ENCODE measurements around the gene OSBPL5. TPM values are rescaled to one million over a fixed set of nuclear protein-coding genes. Genes with fewer than 3 reads are reported as not detected.

OSBPL5 gene
- total RNA-seq, 1 donor from 2014 or later, result 92.0 TPM

- Histone ChIP-seq H3K27me3 (no peaks in the 10 kb centered on the region), H3K9me3 (peaks cover 0 to 6% of the 10 kb centered on the region in 2 donors), H3K4me1 (no peaks in the 10 kb centered on the region), H3K36me3 (no peaks in the 10 kb centered on the region), H3K27ac (no peak overlapping the region), H3K4me3 (no peak overlapping the region)
- DNase-seq (ENCODE audit: low spot score in 2 of 2), result no peak
- intact Hi-C loops (cut with DNase I), result no loop called here
- no peak for TF ChIP-seq CTCF (IDR thresholded peaks at IDR 0.05)
Observed at GRCh38 chr11:3180869-3181268, 15.8 kb upstream of the OSBPL5 start.

- Histone ChIP-seq H3K4me3 (no peak overlapping the region), H3K36me3 (no peaks in the 10 kb centered on the region), H3K27me3 (no peaks in the 10 kb centered on the region), H3K4me1 (no peaks in the 10 kb centered on the region), H3K9me3 (peaks cover 0 to 6% of the 10 kb centered on the region in 2 donors), H3K27ac (no peak overlapping the region)
- TF ChIP-seq CTCF (IDR thresholded peaks at IDR 0.05), result no peak
- no peak for DNase-seq (ENCODE audit: low spot score in 2 of 2)
- intact Hi-C loops (cut with DNase I), result no loop called here
Observed at GRCh38 chr11:3178349-3178748, 13.2 kb upstream of the OSBPL5 start.

GRCh38 chr11:3177931-3178330 lies 12.8 kb upstream of the OSBPL5 start:
- H3K27me3 ChIP-seq, result no peaks in the 10 kb centered on the region
- peaks cover 0 to 6% of the 10 kb centered on the region in 2 donors for H3K9me3 ChIP-seq
- no peaks in the 10 kb centered on the region for H3K36me3 ChIP-seq
- intact Hi-C loops (cut with DNase I), result no loop called here
- TF ChIP-seq CTCF (IDR thresholded peaks at IDR 0.05), result no peak
- DNase-seq (ENCODE audit: low spot score in 2 of 2), result no peak
- no peak overlapping the region for H3K4me3 ChIP-seq
- H3K27ac ChIP-seq, result no peak overlapping the region
- H3K4me1 ChIP-seq, result no peaks in the 10 kb centered on the region

GRCh38 chr11:3176487-3176886 lies 11.4 kb upstream of the OSBPL5 start:
- Histone ChIP-seq H3K9me3 (peaks cover 0 to 6% of the 10 kb centered on the region in 2 donors), H3K27ac (no peak overlapping the region), H3K4me1 (no peaks in the 10 kb centered on the region), H3K36me3 (no peaks in the 10 kb centered on the region), H3K27me3 (no peaks in the 10 kb centered on the region), H3K4me3 (no peak overlapping the region)
- DNase-seq (ENCODE audit: low spot score in 2 of 2), result no peak
- TF ChIP-seq CTCF (IDR thresholded peaks at IDR 0.05), result no peak
- intact Hi-C loops (cut with DNase I), result no loop called here

GRCh38 chr11:3175194-3175593 lies 10.1 kb upstream of the OSBPL5 start:
- intact Hi-C loops (cut with DNase I), result no loop called here
- TF ChIP-seq CTCF (IDR thresholded peaks at IDR 0.05), result no peak
- Histone ChIP-seq H3K36me3 (no peaks in the 10 kb centered on the region), H3K9me3 (peaks cover 0 to 6% of the 10 kb centered on the region in 2 donors), H3K27ac (no peak overlapping the region), H3K27me3 (no peaks in the 10 kb centered on the region), H3K4me3 (no peak overlapping the region), H3K4me1 (peaks cover 0 to 3% of the 10 kb centered on the region in 2 donors)
- DNase-seq (ENCODE audit: low spot score in 2 of 2), result peak in 1 of 2 donors; percentile 3

- H3K4me1 ChIP-seq, result peaks cover 0 to 11% of the 10 kb centered on the region in 2 donors
- intact Hi-C loops (cut with DNase I), result loop anchor here (5.0 kb wide), 1 partner anchor 43 kb away; the partner anchor contains the start of gene MRGPRG
- no peak for DNase-seq (ENCODE audit: low spot score in 2 of 2)
- peaks cover 0 to 6% of the 10 kb centered on the region in 2 donors for H3K9me3 ChIP-seq
- no peak for TF ChIP-seq CTCF (IDR thresholded peaks at IDR 0.05)
- no peaks in the 10 kb centered on the region for H3K27me3 ChIP-seq
- H3K36me3 ChIP-seq, result no peaks in the 10 kb centered on the region
- H3K4me3 ChIP-seq, result no peak overlapping the region
- H3K27ac ChIP-seq, result no peak overlapping the region
Observed at GRCh38 chr11:3174387-3174786, 9.3 kb upstream of the OSBPL5 start.
